HG03520 (cell line): ENCODE results near the gene SLC16A8.

Source experiments
- ATAC-seq: cut with Tn5 transposase; IDR thresholded peaks from one replicate; pipeline ENCODE4 v1.9.1; 2021; ENCODE audit warnings: mild to moderate bottlenecking, moderate library complexity; ENCODE audit not compliant: unreplicated experiment

SLC16A8 gene

DNA sequence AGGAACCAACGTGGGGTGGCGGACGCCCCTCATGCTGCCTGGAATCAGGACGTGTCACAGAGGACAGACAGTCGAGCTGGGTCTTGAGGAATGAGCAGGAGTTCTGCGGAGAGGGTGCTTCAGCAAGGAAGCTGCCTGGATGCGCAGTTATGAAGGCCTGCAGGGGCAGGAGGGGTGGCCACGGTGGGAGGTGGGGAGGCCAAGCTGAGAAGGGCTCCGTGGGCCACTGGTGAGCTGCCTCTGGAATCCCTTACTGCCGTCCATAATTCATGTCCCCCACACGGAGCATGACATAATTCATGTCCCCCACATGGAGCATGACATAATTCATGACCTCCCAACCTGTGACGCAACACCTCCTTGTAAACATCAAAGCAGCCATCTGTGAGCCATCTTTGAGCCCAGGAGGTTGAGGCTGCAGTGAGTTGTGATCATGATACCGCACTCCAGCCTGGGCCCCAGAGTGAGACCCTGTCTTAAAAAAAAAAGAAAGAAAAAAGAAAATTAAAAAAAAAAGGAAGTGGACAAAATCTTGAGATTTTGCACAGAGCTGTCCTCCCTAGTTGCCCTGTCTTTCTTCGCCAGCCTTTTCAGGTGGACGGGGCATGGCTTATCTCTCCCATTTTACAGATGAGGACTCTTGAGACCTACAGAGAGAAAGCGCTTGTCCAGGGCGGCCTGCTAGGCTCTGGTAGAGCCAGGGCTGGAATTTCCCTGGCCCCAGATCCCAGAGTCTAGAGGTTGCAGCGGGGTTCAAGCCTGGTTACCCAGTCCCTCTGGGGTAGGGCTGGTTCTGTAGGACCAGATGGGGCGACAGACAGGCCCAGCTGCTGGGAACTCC, 51.1 kb downstream of the SLC16A8 start:
- ATAC-seq, result no peak

DNA sequence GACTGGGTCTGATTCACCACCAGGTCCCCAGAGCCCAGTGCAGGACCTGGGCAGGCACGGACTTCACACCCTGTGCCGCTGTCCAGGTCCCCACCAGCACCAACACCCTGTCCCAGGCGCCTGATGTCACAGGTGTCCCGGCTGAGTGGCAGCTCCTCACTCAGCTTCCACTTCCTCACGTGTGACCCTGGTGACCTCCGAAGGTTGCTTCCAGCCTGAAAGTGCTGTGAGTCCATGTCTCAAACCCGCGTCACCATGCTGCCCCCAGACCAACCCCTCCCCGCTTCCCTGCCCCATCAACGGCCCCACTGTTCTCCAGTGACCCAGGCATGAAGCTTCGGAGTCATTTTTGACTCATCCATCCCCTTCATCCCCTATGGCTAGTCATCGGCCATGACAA, 52.5 kb downstream of the SLC16A8 start:
- ATAC-seq, result no peak

DNA sequence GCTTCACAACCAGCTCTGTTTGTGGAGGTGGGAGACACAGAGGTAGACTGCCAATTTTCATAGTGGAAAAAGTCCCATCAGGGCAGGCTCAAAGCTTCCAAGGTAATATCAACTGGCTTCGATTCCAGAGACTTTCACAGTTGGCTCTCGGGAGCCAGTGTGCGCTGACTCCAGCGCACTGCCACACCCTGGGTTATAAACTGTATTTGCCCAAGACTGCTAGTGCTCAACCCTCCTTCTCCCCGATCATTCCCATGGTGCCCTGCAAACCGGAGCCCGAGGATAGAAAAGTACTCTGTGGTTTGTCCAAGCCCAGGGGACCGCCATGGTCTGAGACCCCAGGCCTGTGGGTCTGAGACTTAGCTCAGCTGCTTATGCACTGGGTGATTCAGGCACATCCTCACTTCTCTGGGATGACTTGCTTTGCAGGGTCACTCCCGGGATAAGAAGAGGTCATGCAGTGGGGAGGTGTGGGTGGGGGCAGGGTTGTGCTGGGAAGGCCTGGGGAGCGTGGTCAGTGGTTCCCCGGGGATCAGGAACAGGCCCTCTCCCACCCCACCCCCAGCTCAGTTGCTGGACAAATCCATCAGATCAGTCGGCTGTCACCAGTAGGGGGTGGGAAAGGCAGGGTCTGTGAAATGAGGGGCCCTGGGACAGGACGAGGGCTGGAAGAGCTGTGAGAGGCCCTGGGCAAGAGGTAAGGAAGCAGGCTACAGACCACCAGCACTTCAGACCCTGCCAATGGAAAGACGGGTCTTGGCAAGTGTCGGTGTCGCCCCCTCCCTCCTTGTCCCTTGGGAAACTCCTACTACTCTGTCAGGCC, 53.5 kb downstream of the SLC16A8 start:
- no peak for ATAC-seq

DNA sequence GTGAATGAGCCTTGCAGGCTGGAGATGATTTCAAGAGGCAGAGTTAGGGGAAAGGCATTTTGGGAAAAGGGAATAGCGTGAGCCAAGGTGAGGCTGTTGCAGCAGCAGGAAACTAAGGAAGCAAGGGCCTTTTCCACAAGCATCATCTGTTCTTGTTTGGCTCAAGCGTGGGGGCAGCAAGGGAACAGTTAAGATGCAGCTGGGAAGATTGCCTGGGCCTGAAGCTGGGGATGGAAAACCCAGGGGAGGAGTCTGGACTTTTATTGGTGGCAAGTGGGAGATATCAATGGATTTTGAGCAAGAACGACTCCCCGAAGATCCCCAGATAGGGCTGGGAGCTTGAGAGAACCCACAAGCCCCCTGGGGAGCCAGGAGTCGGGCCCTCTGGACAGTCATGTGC, 54.1 kb downstream of the SLC16A8 start:
- no peak for ATAC-seq

DNA sequence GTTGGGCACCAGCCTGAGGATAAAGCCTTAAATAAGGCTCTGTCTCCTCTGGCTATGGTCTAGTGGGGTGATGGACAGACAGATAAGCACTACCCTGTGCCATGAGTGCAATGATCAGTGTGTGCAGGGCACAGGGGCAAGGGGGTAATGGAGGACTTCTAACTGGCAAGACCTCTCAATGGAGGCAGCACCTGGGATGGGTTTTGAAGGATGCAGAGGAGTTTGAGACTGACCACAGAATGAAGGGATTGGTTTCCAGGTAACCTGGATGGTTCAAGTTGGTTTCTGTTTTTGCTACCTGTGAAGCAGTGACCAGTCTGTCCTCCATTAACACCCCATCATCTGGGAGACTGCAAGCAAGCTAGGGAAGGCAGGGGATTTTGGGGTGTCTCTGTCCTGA, 54.6 kb downstream of the SLC16A8 start:
- no peak for ATAC-seq

DNA sequence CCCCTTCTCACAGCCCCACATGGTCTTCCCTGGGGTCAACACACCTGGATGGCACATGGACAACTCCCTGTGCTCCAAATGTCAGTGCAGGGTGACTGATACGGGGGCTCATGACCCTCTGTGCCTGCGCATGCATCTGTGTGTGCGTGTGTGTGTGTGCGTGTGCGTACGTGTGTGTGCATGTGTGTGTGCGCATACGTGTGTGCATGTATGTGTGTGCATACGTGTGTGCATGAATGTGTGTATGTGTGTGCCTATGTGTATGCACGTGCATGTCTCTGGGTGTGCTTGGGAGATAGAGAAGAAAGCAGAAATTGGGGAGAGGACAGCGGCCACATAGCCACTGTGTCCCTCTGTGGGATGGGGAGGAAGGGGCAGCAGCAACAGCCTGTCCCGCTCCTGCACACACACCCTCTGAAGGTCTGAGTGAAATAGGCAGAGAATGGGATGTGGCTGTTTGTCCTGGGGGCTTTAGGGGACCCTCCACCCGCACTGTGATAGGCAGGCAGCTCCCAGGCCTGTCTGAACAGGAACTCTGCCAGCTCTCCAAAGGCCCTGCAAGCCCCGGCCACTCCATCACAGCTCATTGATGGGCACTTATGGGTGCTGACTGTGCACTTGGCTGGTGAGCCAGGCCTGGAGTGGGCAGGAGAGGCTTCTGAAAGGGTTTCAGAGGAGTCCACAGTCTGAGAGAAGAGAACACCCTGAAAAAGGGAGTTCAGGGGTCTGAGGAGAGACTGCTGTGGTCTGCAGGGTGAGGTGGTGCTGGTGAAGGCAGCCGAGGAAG, 55.4 kb downstream of the SLC16A8 start:
- no peak for ATAC-seq
